ENCODE results near the gene HEATR5A. TPM values are rescaled to one million over a fixed set of nuclear protein-coding genes. Genes with fewer than 3 reads are reported as not detected.
A peak's percentile ranks its signal among the peaks of the same experiment; 100 is the strongest.

The HEATR5A gene
- total and polyA plus RNA-seq, 2 of the 13 experiments (the other 11 are each of a cell fraction or from before 2014, with no cell fraction given): 36.4 to 105 TPM

GRCh38 chr14:31263485-31264133 lies 156.7 kb downstream of the HEATR5A start (continued):
- TF ChIP-seq, protein P1, sequence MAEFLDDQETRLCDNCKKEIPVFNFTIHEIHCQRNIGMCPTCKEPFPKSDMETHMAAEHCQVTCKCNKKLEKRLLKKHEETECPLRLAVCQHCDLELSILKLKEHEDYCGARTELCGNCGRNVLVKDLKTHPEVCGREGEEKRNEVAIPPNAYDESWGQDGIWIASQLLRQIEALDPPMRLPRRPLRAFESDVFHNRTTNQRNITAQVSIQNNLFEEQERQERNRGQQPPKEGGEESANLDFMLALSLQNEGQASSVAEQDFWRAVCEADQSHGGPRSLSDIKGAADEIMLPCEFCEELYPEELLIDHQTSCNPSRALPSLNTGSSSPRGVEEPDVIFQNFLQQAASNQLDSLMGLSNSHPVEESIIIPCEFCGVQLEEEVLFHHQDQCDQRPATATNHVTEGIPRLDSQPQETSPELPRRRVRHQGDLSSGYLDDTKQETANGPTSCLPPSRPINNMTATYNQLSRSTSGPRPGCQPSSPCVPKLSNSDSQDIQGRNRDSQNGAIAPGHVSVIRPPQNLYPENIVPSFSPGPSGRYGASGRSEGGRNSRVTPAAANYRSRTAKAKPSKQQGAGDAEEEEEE (CRISPR knock-in tag; IDR thresholded peaks at IDR 0.05; ENCODE audit: borderline replicate concordance): peak; percentile 86; the same call in 1 of the 2 replicates
- TF ChIP-seq ZMAT3 (CRISPR knock-in tag; conservative IDR thresholded peaks at IDR 0.05) (no peak), ZNF230 (CRISPR knock-in tag; IDR thresholded peaks at IDR 0.05) (0 out of 2 replicates have a peak, but pooled peaks have one; percentile 16), ZNF136 (CRISPR knock-in tag; IDR thresholded peaks at IDR 0.05; ENCODE audit: low read depth) (0 out of 2 replicates have a peak, but pooled peaks have one; percentile 4), ARNT2 (CRISPR knock-in tag; IDR thresholded peaks at IDR 0.05; ENCODE audit: low read depth) (0 out of 2 replicates have a peak, but pooled peaks have one; percentile 34), THRA (CRISPR knock-in tag; IDR thresholded peaks at IDR 0.05; ENCODE audit: borderline replicate concordance) (no peak), MYC (CRISPR knock-in tag; IDR thresholded peaks at IDR 0.05; ENCODE audit: borderline replicate concordance) (peak; percentile 28; the same call in 1 of the 2 replicates), THAP7 (CRISPR knock-in tag; IDR thresholded peaks at IDR 0.05) (peak; percentile 80), EP300 (IDR thresholded peaks at IDR 0.05; ENCODE audit: low read depth in 2 of 2, low read length in 2 of 2) (peak in 1 of 2 experiments; percentile 54; a peak in 2 of 4 replicates), EP300 (CRISPR knock-in tag; IDR thresholded peaks at IDR 0.05; ENCODE audit: borderline replicate concordance) (no peak), CHD2 (IDR thresholded peaks at IDR 0.05; ENCODE audit: low read depth, low read length) (peak; percentile 14; the same call in 1 of the 2 replicates), ZNF34 (CRISPR knock-in tag; IDR thresholded peaks at IDR 0.05; ENCODE audit: borderline replicate concordance) (0 out of 2 replicates have a peak, but pooled peaks have one; percentile 48), ZNF563 (CRISPR knock-in tag; IDR thresholded peaks at IDR 0.05) (no peak), KLF9 (CRISPR knock-in tag; IDR thresholded peaks at IDR 0.05; ENCODE audit: low read depth) (0 out of 2 replicates have a peak, but pooled peaks have one; percentile 33), TEAD3 (CRISPR knock-in tag; optimal IDR thresholded peaks at IDR 0.05; ENCODE audit: borderline replicate concordance) (peak; percentile 91), U2AF2 (IDR thresholded peaks at IDR 0.05; ENCODE audit: low read depth, low read length) (no peak), ZNF550 (CRISPR knock-in tag; IDR thresholded peaks at IDR 0.05; ENCODE audit: borderline replicate concordance) (peak; percentile 98)
- TF ChIP-seq, protein P2, sequence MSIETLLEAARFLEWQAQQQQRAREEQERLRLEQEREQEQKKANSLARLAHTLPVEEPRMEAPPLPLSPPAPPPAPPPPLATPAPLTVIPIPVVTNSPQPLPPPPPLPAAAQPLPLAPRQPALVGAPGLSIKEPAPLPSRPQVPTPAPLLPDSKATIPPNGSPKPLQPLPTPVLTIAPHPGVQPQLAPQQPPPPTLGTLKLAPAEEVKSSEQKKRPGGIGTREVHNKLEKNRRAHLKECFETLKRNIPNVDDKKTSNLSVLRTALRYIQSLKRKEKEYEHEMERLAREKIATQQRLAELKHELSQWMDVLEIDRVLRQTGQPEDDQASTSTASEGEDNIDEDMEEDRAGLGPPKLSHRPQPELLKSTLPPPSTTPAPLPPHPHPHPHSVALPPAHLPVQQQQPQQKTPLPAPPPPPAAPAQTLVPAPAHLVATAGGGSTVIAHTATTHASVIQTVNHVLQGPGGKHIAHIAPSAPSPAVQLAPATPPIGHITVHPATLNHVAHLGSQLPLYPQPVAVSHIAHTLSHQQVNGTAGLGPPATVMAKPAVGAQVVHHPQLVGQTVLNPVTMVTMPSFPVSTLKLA (IDR thresholded peaks at IDR 0.05): no peak
- TF ChIP-seq, protein P3, sequence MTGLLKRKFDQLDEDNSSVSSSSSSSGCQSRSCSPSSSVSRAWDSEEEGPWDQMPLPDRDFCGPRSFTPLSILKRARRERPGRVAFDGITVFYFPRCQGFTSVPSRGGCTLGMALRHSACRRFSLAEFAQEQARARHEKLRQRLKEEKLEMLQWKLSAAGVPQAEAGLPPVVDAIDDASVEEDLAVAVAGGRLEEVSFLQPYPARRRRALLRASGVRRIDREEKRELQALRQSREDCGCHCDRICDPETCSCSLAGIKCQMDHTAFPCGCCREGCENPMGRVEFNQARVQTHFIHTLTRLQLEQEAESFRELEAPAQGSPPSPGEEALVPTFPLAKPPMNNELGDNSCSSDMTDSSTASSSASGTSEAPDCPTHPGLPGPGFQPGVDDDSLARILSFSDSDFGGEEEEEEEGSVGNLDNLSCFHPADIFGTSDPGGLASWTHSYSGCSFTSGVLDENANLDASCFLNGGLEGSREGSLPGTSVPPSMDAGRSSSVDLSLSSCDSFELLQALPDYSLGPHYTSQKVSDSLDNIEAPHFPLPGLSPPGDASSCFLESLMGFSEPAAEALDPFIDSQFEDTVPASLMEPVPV (CRISPR knock-in tag; IDR thresholded peaks at IDR 0.05): no peak
- TF ChIP-seq, protein P4, sequence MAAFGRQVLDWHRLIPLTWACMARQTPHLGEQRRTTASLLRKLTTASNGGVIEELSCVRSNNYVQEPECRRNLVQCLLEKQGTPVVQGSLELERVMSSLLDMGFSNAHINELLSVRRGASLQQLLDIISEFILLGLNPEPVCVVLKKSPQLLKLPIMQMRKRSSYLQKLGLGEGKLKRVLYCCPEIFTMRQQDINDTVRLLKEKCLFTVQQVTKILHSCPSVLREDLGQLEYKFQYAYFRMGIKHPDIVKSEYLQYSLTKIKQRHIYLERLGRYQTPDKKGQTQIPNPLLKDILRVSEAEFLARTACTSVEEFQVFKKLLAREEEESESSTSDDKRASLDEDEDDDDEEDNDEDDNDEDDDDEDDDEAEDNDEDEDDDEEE (CRISPR knock-in tag; IDR thresholded peaks at IDR 0.05): 0 out of 2 replicates have a peak, but pooled peaks have one; percentile 43
